ENCODE results near the gene RSPO3.
A peak's percentile ranks its signal among the peaks of the same experiment; 100 is the strongest.

The RSPO3 gene

GRCh38 chr6:127114214-127114760 is 4.2 kb upstream of the RSPO3 start:
- peaks cover 3% of the 10 kb centered on the region for H3K4me1 ChIP-seq (ENCODE audit: control insufficient read depth, insufficient read depth, low read length)
- peaks cover 27% of the 10 kb centered on the region for H3K27me3 ChIP-seq (ENCODE audit: control insufficient read depth, insufficient read depth, low read length)
- no peak overlapping the region for H3K9ac ChIP-seq (ENCODE audit: low read depth, low read length)
- no peaks in the 10 kb centered on the region for H3K36me3 ChIP-seq (ENCODE audit: insufficient read depth, low read length)
- H3K4me2 ChIP-seq (ENCODE audit: low read length), result no peak overlapping the region
- no peak overlapping the region for H3K4me3 ChIP-seq (ENCODE audit: low read length)
- no peaks in the 10 kb centered on the region for H3K9me3 ChIP-seq (replicated peaks; ENCODE audit: low read length)

GRCh38 chr6:127115084-127115655 is 3.3 kb upstream of the RSPO3 start:
- peaks cover 36% of the 10 kb centered on the region for H3K27me3 ChIP-seq (ENCODE audit: control insufficient read depth, insufficient read depth, low read length)
- H3K36me3 ChIP-seq (ENCODE audit: insufficient read depth, low read length), result no peaks in the 10 kb centered on the region
- H3K9me3 ChIP-seq (replicated peaks; ENCODE audit: low read length), result no peaks in the 10 kb centered on the region
- H3K4me1 ChIP-seq (ENCODE audit: control insufficient read depth, insufficient read depth, low read length), result peaks cover 12% of the 10 kb centered on the region
- no peak overlapping the region for H3K4me3 ChIP-seq (ENCODE audit: low read length)
- H3K9ac ChIP-seq (ENCODE audit: low read depth, low read length), result no peak overlapping the region
- H3K4me2 ChIP-seq (ENCODE audit: low read length), result no peak overlapping the region

DNA sequence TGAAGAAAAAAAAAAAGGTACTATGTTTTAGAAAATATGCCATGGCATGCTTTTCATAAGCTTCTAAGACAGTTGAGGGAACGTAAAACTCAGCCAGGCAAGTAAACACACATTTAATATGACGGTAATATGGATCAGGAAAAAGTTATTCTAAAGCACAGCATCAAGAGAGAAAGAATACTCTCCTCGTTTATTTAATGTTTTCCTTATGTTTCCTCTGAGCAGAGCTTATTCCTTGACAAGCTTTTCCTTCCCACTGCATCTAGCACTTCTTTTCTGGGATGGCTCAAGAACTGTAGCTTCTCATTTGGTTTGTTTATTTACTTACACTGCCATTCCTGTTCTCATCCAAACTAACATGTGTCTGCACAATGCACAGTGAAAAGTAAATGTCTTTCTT is 2.7 kb upstream of the RSPO3 start:
- Histone ChIP-seq H3K4me1 (ENCODE audit: control insufficient read depth, insufficient read depth, low read length) (peaks cover 18% of the 10 kb centered on the region), H3K27me3 (ENCODE audit: control insufficient read depth, insufficient read depth, low read length) (peaks cover 41% of the 10 kb centered on the region), H3K4me2 (ENCODE audit: low read length) (no peak overlapping the region), H3K36me3 (ENCODE audit: insufficient read depth, low read length) (no peaks in the 10 kb centered on the region), H3K9ac (ENCODE audit: low read depth, low read length) (no peak overlapping the region), H3K9me3 (replicated peaks; ENCODE audit: low read length) (no peaks in the 10 kb centered on the region), H3K4me3 (ENCODE audit: low read length) (no peak overlapping the region)

- Histone ChIP-seq H3K4me1 (ENCODE audit: control insufficient read depth, insufficient read depth, low read length) (peaks cover 23% of the 10 kb centered on the region), H3K4me2 (ENCODE audit: low read length) (peak overlapping the region; percentile 97), H3K9ac (ENCODE audit: low read depth, low read length) (peak overlapping the region; percentile 25), H3K4me3 (ENCODE audit: low read length) (peak overlapping the region; percentile 73), H3K9me3 (replicated peaks; ENCODE audit: low read length) (no peaks in the 10 kb centered on the region), H3K36me3 (ENCODE audit: insufficient read depth, low read length) (no peaks in the 10 kb centered on the region), H3K27me3 (ENCODE audit: control insufficient read depth, insufficient read depth, low read length) (peaks cover 47% of the 10 kb centered on the region)
Observed at GRCh38 chr6:127117979-127118297, 533 bp upstream of the RSPO3 start.

- Histone ChIP-seq H3K27me3 (ENCODE audit: control insufficient read depth, insufficient read depth, low read length) (peaks cover 47% of the 10 kb centered on the region), H3K4me1 (ENCODE audit: control insufficient read depth, insufficient read depth, low read length) (peaks cover 23% of the 10 kb centered on the region), H3K9me3 (replicated peaks; ENCODE audit: low read length) (no peaks in the 10 kb centered on the region), H3K9ac (ENCODE audit: low read depth, low read length) (peak overlapping the region; percentile 21), H3K4me3 (ENCODE audit: low read length) (peak overlapping the region; percentile 73), H3K4me2 (ENCODE audit: low read length) (peak overlapping the region; percentile 97), H3K36me3 (ENCODE audit: insufficient read depth, low read length) (no peaks in the 10 kb centered on the region)
Observed at GRCh38 chr6:127119102-127120022, 891 bp downstream of the RSPO3 start.

DNA sequence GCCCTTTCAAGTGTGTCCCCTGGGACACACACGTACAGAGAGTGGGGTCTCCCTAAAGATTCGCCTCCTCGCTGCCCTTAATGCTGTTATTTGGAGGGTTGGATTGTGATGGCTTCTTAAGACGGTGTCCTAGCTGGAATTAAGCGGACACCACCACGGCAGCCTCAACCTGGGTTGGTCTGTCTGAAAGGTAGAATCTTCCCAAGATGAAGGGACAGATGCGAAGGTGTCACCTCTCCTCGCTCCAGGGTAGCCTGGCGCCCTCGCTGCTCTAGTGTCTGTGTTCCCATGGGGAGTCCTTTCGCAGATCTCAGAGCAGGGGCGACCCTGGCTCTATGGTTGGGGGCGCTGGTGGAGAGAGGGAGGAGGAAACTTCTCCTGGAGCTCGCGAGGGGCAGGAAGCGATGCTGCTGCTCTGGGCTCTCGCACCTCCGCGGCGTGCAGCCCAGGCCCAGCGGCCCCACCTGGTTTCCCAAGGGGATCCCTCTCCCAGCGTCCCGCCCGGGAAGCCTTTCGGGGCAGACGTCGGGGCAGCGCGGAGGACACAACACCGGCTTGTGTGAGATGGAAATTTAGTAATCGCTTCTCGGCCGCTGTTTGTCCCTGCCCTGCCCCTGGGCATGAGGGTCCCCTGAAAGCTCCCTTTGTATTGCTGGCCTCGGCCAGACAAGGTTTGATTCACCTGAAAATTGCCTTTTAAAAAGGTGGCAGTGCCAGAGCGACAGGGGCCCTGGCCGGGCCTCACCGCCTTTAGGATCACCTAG is 1.7 kb downstream of the RSPO3 start:
- Histone ChIP-seq H3K4me2 (ENCODE audit: low read length) (peak overlapping the region; percentile 97), H3K27me3 (ENCODE audit: control insufficient read depth, insufficient read depth, low read length) (peaks cover 47% of the 10 kb centered on the region), H3K36me3 (ENCODE audit: insufficient read depth, low read length) (no peaks in the 10 kb centered on the region), H3K9me3 (replicated peaks; ENCODE audit: low read length) (no peaks in the 10 kb centered on the region), H3K4me1 (ENCODE audit: control insufficient read depth, insufficient read depth, low read length) (peaks cover 23% of the 10 kb centered on the region), H3K4me3 (ENCODE audit: low read length) (peak overlapping the region; percentile 73), H3K9ac (ENCODE audit: low read depth, low read length) (peak overlapping the region; percentile 21)

GRCh38 chr6:127120787-127121636 is 2.5 kb downstream of the RSPO3 start:
- H3K36me3 ChIP-seq (ENCODE audit: insufficient read depth, low read length), result no peaks in the 10 kb centered on the region
- peaks cover 23% of the 10 kb centered on the region for H3K4me1 ChIP-seq (ENCODE audit: control insufficient read depth, insufficient read depth, low read length)
- H3K9me3 ChIP-seq (replicated peaks; ENCODE audit: low read length), result no peaks in the 10 kb centered on the region
- H3K4me2 ChIP-seq (ENCODE audit: low read length), result peak overlapping the region; percentile 97
- peak overlapping the region; percentile 18 for H3K4me3 ChIP-seq (ENCODE audit: low read length)
- H3K9ac ChIP-seq (ENCODE audit: low read depth, low read length), result no peak overlapping the region
- H3K27me3 ChIP-seq (ENCODE audit: control insufficient read depth, insufficient read depth, low read length), result peaks cover 45% of the 10 kb centered on the region

DNA sequence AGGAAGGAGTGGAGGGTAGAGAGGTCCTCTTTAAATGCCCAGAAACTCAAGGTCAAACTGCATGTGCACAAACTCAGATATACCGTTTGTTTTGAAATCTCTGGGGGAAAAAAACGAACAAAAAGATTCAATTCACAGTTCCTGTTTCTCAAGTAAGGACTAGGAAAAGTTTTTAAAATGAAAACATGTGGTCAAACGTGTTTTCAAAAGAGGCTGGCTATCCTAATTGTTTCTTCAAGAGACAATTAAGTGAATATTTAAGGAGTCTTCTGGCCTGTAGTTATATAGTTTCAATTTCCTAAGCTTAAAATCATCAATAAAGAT is 3.1 kb downstream of the RSPO3 start:
- peaks cover 23% of the 10 kb centered on the region for H3K4me1 ChIP-seq (ENCODE audit: control insufficient read depth, insufficient read depth, low read length)
- H3K27me3 ChIP-seq (ENCODE audit: control insufficient read depth, insufficient read depth, low read length), result peaks cover 39% of the 10 kb centered on the region
- no peaks in the 10 kb centered on the region for H3K9me3 ChIP-seq (replicated peaks; ENCODE audit: low read length)
- H3K4me3 ChIP-seq (ENCODE audit: low read length), result no peak overlapping the region
- H3K9ac ChIP-seq (ENCODE audit: low read depth, low read length), result no peak overlapping the region
- H3K36me3 ChIP-seq (ENCODE audit: insufficient read depth, low read length), result no peaks in the 10 kb centered on the region
- no peak overlapping the region for H3K4me2 ChIP-seq (ENCODE audit: low read length)

DNA sequence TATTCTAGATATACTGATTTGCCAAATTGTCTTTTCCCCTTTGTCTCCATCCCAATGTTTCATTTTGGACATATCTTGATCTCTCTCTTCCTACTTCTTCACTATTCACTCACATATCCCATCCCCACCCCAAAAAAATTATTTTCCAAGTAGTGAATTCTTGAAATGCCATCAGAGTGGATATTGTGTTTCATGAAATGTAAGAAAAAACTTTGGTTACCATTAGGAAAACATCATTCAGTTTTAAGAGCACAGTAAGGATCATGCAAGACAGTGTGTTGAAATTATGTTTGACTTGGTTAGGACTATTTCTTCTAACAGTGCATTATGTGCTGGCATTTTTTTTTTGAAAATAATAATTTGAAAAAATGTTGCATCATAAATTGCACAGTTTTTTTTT is 5.7 kb downstream of the RSPO3 start:
- no peaks in the 10 kb centered on the region for H3K9me3 ChIP-seq (replicated peaks; ENCODE audit: low read length)
- H3K4me2 ChIP-seq (ENCODE audit: low read length), result no peak overlapping the region
- no peak overlapping the region for H3K4me3 ChIP-seq (ENCODE audit: low read length)
- peaks cover 21% of the 10 kb centered on the region for H3K4me1 ChIP-seq (ENCODE audit: control insufficient read depth, insufficient read depth, low read length)
- no peak overlapping the region for H3K9ac ChIP-seq (ENCODE audit: low read depth, low read length)
- H3K36me3 ChIP-seq (ENCODE audit: insufficient read depth, low read length), result no peaks in the 10 kb centered on the region
- H3K27me3 ChIP-seq (ENCODE audit: control insufficient read depth, insufficient read depth, low read length), result peaks cover 21% of the 10 kb centered on the region

DNA sequence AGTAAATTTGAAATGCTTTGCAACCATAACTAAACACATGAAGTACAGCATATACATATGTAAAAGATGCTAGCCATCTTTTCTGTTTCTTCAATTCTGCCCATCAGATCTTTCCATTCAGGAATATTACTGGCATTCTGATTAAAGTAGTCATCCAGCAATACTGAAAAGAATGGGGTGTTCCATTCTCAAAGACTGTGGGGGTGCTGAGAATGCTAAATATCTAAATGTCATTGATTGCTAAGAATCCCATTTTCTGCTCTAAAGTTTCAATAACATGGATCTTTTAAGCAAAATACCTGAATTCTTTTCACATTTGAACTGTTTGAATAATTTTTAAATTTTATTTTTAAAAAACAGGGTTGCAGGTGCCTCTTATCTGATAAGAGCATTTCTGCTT is 6.2 kb downstream of the RSPO3 start:
- Histone ChIP-seq H3K4me1 (ENCODE audit: control insufficient read depth, insufficient read depth, low read length) (peaks cover 16% of the 10 kb centered on the region), H3K36me3 (ENCODE audit: insufficient read depth, low read length) (no peaks in the 10 kb centered on the region), H3K27me3 (ENCODE audit: control insufficient read depth, insufficient read depth, low read length) (peaks cover 16% of the 10 kb centered on the region), H3K4me3 (ENCODE audit: low read length) (no peak overlapping the region), H3K4me2 (ENCODE audit: low read length) (no peak overlapping the region), H3K9me3 (replicated peaks; ENCODE audit: low read length) (no peaks in the 10 kb centered on the region), H3K9ac (ENCODE audit: low read depth, low read length) (no peak overlapping the region)

GRCh38 chr6:127128066-127128465 is 9.6 kb downstream of the RSPO3 start:
- Histone ChIP-seq H3K27me3 (ENCODE audit: control insufficient read depth, insufficient read depth, low read length) (no peaks in the 10 kb centered on the region), H3K4me3 (ENCODE audit: low read length) (no peak overlapping the region), H3K4me2 (ENCODE audit: low read length) (no peak overlapping the region), H3K9me3 (replicated peaks; ENCODE audit: low read length) (no peaks in the 10 kb centered on the region), H3K4me1 (ENCODE audit: control insufficient read depth, insufficient read depth, low read length) (no peaks in the 10 kb centered on the region), H3K36me3 (ENCODE audit: insufficient read depth, low read length) (no peaks in the 10 kb centered on the region), H3K9ac (ENCODE audit: low read depth, low read length) (no peak overlapping the region)

Measured in skeletal muscle satellite cell (primary cell).